Liver (tissue), 9 donors: Measurements from ENCODE around the gene DUS4L. TPM values are rescaled to one million over a fixed set of nuclear protein-coding genes. Genes with fewer than 3 reads are reported as not detected.

ENCODE experiments used
- DNase-seq: peaks from one replicate; pipeline ENCODE4 v3.0.0-alpha.2; 2017; ENCODE audit warnings: low spot score
- H3K27ac ChIP-seq, 2 donors: one replicate each; pipeline ENCODE4 v1.7.0; 2013; ENCODE audit warnings: inconsistent platforms in 2 of 2, low read length in 2 of 2, control low read depth in 1 of 2, low read depth in 1 of 2, mild to moderate bottlenecking in 1 of 2
- H3K27me3 ChIP-seq, 4 donors: one replicate each; pipeline versions ENCODE4 v1.6.1 to v1.7.0; 2013; ENCODE audit warnings: low read length in 3 of 4, inconsistent platforms in 1 of 4, mild to moderate bottlenecking in 1 of 4, moderate library complexity in 1 of 4; ENCODE audit not compliant: control insufficient read depth in 4 of 4, insufficient read depth in 4 of 4
- H3K36me3 ChIP-seq, 4 donors: one replicate each; pipeline versions ENCODE4 v1.6.1 to v1.7.0; 2013; ENCODE audit warnings: low read length in 3 of 4, mild to moderate bottlenecking in 3 of 4, low read depth in 1 of 4, moderate library complexity in 1 of 4; ENCODE audit not compliant: control insufficient read depth in 4 of 4, insufficient read depth in 3 of 4
- H3K4me1 ChIP-seq, 4 donors: one replicate each; pipeline versions ENCODE4 v1.6.1 to v1.7.0; 2013; ENCODE audit warnings: low read length in 3 of 4, mild to moderate bottlenecking in 3 of 4, moderate library complexity in 1 of 4; ENCODE audit not compliant: control insufficient read depth in 4 of 4, insufficient read depth in 4 of 4
- H3K4me3 ChIP-seq, 3 donors: one replicate each; pipeline versions ENCODE4 v1.6.1 to v1.7.0; 2013; ENCODE audit warnings: low read length in 3 of 3, control low read depth in 1 of 3, low read depth in 1 of 3, mild to moderate bottlenecking in 1 of 3
- H3K9ac ChIP-seq, 2 donors: one replicate each; pipeline ENCODE4 v1.7.0; 2013; ENCODE audit warnings: low read length in 2 of 2, mild to moderate bottlenecking in 2 of 2, moderate library complexity in 2 of 2, control low read depth in 1 of 2, low read depth in 1 of 2
- H3K9me3 ChIP-seq, 4 donors: one replicate each; pipeline versions ENCODE4 v1.6.1 to v1.7.0; 2013; ENCODE audit warnings: low read length in 3 of 4; ENCODE audit not compliant: control insufficient read depth in 4 of 4
- ATF3 ChIP-seq: IDR thresholded peaks from 2 replicates; pipeline ENCODE4 v1.6.1; 2016; ENCODE audit warnings: antibody characterized with exemption
- CTCF ChIP-seq: fragments of 150-350 bp; IDR thresholded peaks from 2 replicates; pipeline ENCODE4 v1.5.1; 2017; ENCODE audit warnings: improper control_type of control experiment, low read depth, low read length; ENCODE audit not compliant: missing input control
- EGR1 ChIP-seq, 2 donors: IDR thresholded peaks; 2 replicates each; pipeline ENCODE4 v1.6.1; 2016 to 2018; ENCODE audit warnings: antibody characterized with exemption in 2 of 2, low read depth in 2 of 2
- FOXA1 ChIP-seq: IDR thresholded peaks from 2 replicates; pipeline ENCODE4 v1.6.1; 2016; ENCODE audit warnings: antibody characterized with exemption
- FOXA2 ChIP-seq: IDR thresholded peaks from 2 replicates; pipeline ENCODE4 v1.6.1; 2016; ENCODE audit warnings: antibody characterized with exemption
- GABPA ChIP-seq, 2 donors: IDR thresholded peaks in 1 of 2; conservative IDR thresholded peaks in 1 of 2; 2 replicates each; pipeline ENCODE4 v1.6.1; 2016; ENCODE audit warnings: antibody characterized with exemption in 2 of 2, mild to moderate bottlenecking in 1 of 2, moderate library complexity in 1 of 2
- HNF4A ChIP-seq, 2 donors: conservative IDR thresholded peaks; 2 replicates each; pipeline ENCODE4 v1.6.1; 2016; ENCODE audit warnings: antibody characterized with exemption in 2 of 2, mild to moderate bottlenecking in 2 of 2
- HNF4G ChIP-seq: IDR thresholded peaks from 2 replicates; pipeline ENCODE4 v1.6.1; 2016; ENCODE audit warnings: antibody characterized with exemption
- JUND ChIP-seq, 2 donors: IDR thresholded peaks; 2 replicates each; pipeline ENCODE4 v1.6.1; 2016; ENCODE audit warnings: antibody characterized with exemption in 2 of 2
- MAX ChIP-seq: IDR thresholded peaks from 2 replicates; pipeline ENCODE4 v1.6.1; 2016; ENCODE audit warnings: antibody characterized with exemption
- NR2F2 ChIP-seq: IDR thresholded peaks from 2 replicates; pipeline ENCODE4 v1.6.1; 2016; ENCODE audit warnings: antibody characterized with exemption
- RAD21 ChIP-seq, 2 donors: IDR thresholded peaks; 2 replicates each; pipeline ENCODE4 v1.6.1; 2016; ENCODE audit warnings: antibody characterized with exemption in 2 of 2, mild to moderate bottlenecking in 2 of 2
- REST ChIP-seq: IDR thresholded peaks from 2 replicates; pipeline ENCODE4 v1.6.1; 2016; ENCODE audit warnings: antibody characterized with exemption, mild to moderate bottlenecking
- RXRA ChIP-seq, 2 donors: IDR thresholded peaks; 2 replicates each; pipeline ENCODE4 v1.6.1; 2017 to 2018; ENCODE audit warnings: antibody characterized with exemption in 2 of 2, mild to moderate bottlenecking in 1 of 2
- SP1 ChIP-seq: IDR thresholded peaks from 2 replicates; pipeline ENCODE4 v1.6.1; 2018; ENCODE audit warnings: antibody characterized with exemption, mild to moderate bottlenecking
- TAF1 ChIP-seq: conservative IDR thresholded peaks from 2 replicates; pipeline ENCODE4 v1.6.1; 2016; ENCODE audit warnings: antibody characterized with exemption, mild to moderate bottlenecking
- YY1 ChIP-seq: IDR thresholded peaks from 2 replicates; pipeline ENCODE4 v1.6.1; 2016; ENCODE audit warnings: antibody characterized with exemption, mild to moderate bottlenecking
- ZBTB33 ChIP-seq: IDR thresholded peaks from 2 replicates; pipeline ENCODE4 v1.6.1; 2016; ENCODE audit warnings: antibody characterized with exemption
- WGBS: extraction: QIAGEN DNeasy Blood & Tissue Kit; methylation state at CpG from one replicate; pipeline ENCODE4 v1.1.7; 2013; 5-methylcytosine and 5-hydroxymethylcytosine counted together
- polyA plus RNA-seq, 2 donors: library from polyadenylated mRNA; stranded (reverse) in 1 of 2; unstranded in 1 of 2; fragments of 200-250 nt in 1 of 2; fragments of >200 nt in 1 of 2; fragmentation: Nextera tagmentation in 1 of 2; extraction: Ambion mirVana in 1 of 2; gene quantifications; one replicate each; pipeline versions ENCODE4 v1.2.1 to v1.2.3, GENCODE V29; 2013 to 2015
- total RNA-seq, 2 donors: library from RNA; depleted of rRNA; stranded (reverse); fragments of >200 nt; gene quantifications; one replicate each; pipeline ENCODE4 v1.2.3, GENCODE V29; 2014
- donor health status: healthy.
- donor health status: healthy.
- donor health status: healthy.
- donor health status: healthy.
- donor health status: healthy.

DUS4L gene
- total and polyA plus RNA-seq, 4 donors: 1.9 to 5.3 (median 3.5) TPM

GRCh38 chr7:107596881-107597581 is 33.3 kb downstream of the DUS4L start:
- no peaks in the 10 kb centered on the region for H3K27me3 ChIP-seq
- H3K9ac ChIP-seq: no peak overlapping the region
- DNase-seq: no peak
- H3K27ac ChIP-seq: no peak overlapping the region
- no peaks in the 10 kb centered on the region for H3K4me1 ChIP-seq
- TF ChIP-seq HNF4G: no peak
- no peak for TF ChIP-seq JUND (IDR thresholded peaks at IDR 0.05)
- TF ChIP-seq RAD21 (IDR thresholded peaks at IDR 0.05): no peak
- no peak for TF ChIP-seq CTCF
- TF ChIP-seq TAF1: no peak
- no peak for TF ChIP-seq MAX
- no peak for TF ChIP-seq ATF3
- TF ChIP-seq ZBTB33: no peak
- no peak for TF ChIP-seq FOXA1
- TF ChIP-seq HNF4A (conservative IDR thresholded peaks at IDR 0.05): no peak
- TF ChIP-seq RXRA (IDR thresholded peaks at IDR 0.05): no peak
- no peak for TF ChIP-seq YY1
- TF ChIP-seq REST: no peak
- no peak for TF ChIP-seq EGR1 (IDR thresholded peaks at IDR 0.05; ENCODE audit: low read depth in 2 of 2)
- TF ChIP-seq SP1: no peak
- no peak for TF ChIP-seq FOXA2
- no peak for TF ChIP-seq GABPA (IDR thresholded peaks at IDR 0.05 in 1 of 2, conservative IDR thresholded peaks at IDR 0.05 in 1 of 2)
- TF ChIP-seq NR2F2: no peak
- H3K4me3 ChIP-seq: no peak overlapping the region
- H3K36me3 ChIP-seq: peaks cover 0 to 17% (median 9%) of the 10 kb centered on the region in 4 donors
- no peaks in the 10 kb centered on the region for H3K9me3 ChIP-seq
- 86% methylated on average over 5 of the region's 5 CpGs for WGBS
